SK-N-SH (cell line): ENCODE data around the gene CD2AP.

ENCODE experiments used
- CTCF ChIP-seq: fragments of 200-600 bp; sonication (generic); IDR thresholded peaks from 2 replicates; pipeline ENCODE4 v1.6.1; 2017; ENCODE audit warnings: antibody characterized with exemption, mild to moderate bottlenecking, moderate library complexity
- EZH2phosphoT487 ChIP-seq: fragments of 200-600 bp; sonication (generic); IDR thresholded peaks from 2 replicates; pipeline ENCODE4 v1.6.1; 2017; ENCODE audit warnings: low read depth, mixed run types, mild to moderate bottlenecking, antibody characterized with exemption, moderate library complexity, borderline replicate concordance
- FOXM1 ChIP-seq: IDR thresholded peaks from 2 replicates; pipeline ENCODE4 v1.4.0; 2012; ENCODE audit warnings: low read depth, mild to moderate bottlenecking
- POLR2AphosphoS5 ChIP-seq: IDR thresholded peaks from 2 replicates; pipeline ENCODE4 v1.6.1; 2012; ENCODE audit warnings: low read depth, low read length
- REST ChIP-seq: IDR thresholded peaks from 2 replicates; pipeline ENCODE4 v1.6.1; 2012; ENCODE audit warnings: mild to moderate bottlenecking, low read depth, low read length, moderate library complexity
- RFX5 ChIP-seq: IDR thresholded peaks from 2 replicates; pipeline ENCODE4 v1.6.1; 2012; ENCODE audit warnings: mild to moderate bottlenecking, improper control_type of control experiment, low read length

GRCh38 chr6:47587493-47587892, 109.9 kb downstream of the CD2AP start:
- TF ChIP-seq CTCF, result no peak
- no peak for TF ChIP-seq REST
- no peak for TF ChIP-seq POLR2AphosphoS5
- no peak for TF ChIP-seq EZH2phosphoT487
- TF ChIP-seq RFX5, result no peak
- no peak for TF ChIP-seq FOXM1
